Ramos (cell line): ENCODE data around the gene FECH.
"Not testable (repeated sequence)": the region's sequence is repeated elsewhere in the genome, so short reads cannot be mapped to it uniquely, and the experiment has no call there.

Source experiments
- in situ Hi-C: fragments of 300-500 bp; cut with MboI; formaldehyde crosslinking; loops from one replicate; pipeline ENCODE4 v1.14.3; 2022; ENCODE audit warnings: low sequenced_read_pairs; ENCODE audit not compliant: unreplicated experiment

Gene FECH

GRCh38 chr18:57534511-57534909 lies 52.0 kb downstream of the FECH start:
- in situ Hi-C loops, result no loop called here

GRCh38 chr18:57533868-57534510 lies 52.5 kb downstream of the FECH start:
- in situ Hi-C loops, result no loop called here

GRCh38 chr18:57533006-57533867 lies 53.3 kb downstream of the FECH start:
- in situ Hi-C loops, result no loop called here

GRCh38 chr18:57529151-57529550 lies 57.4 kb downstream of the FECH start:
- in situ Hi-C loops, result no loop called here

- in situ Hi-C loops, result no loop called here
Measured at GRCh38 chr18:57527556-57528229, 58.8 kb downstream of the FECH start.

- in situ Hi-C loops, result no loop called here
Measured at GRCh38 chr18:57523171-57523956, 63.1 kb downstream of the FECH start.

GRCh38 chr18:57522348-57522747 lies 64.2 kb downstream of the FECH start:
- in situ Hi-C loops, result not testable (repeated sequence)

GRCh38 chr18:57519668-57520424 lies 66.7 kb downstream of the FECH start:
- in situ Hi-C loops, result no loop called here

- in situ Hi-C loops, result no loop called here
Measured at GRCh38 chr18:57518533-57518932, 68.0 kb downstream of the FECH start.

GRCh38 chr18:57516056-57516455 lies 70.4 kb downstream of the FECH start:
- in situ Hi-C loops, result no loop called here

GRCh38 chr18:57505231-57505630 lies 81.3 kb downstream of the FECH start:
- in situ Hi-C loops, result no loop called here

GRCh38 chr18:57502624-57503023 lies 83.9 kb downstream of the FECH start:
- in situ Hi-C loops, result no loop called here

GRCh38 chr18:57498682-57499256 lies 87.7 kb downstream of the FECH start:
- in situ Hi-C loops, result no loop called here
